Measurements from ENCODE around the gene HLA-DOB. TPM values are rescaled to one million over a fixed set of nuclear protein-coding genes. Genes with fewer than 3 reads are reported as not detected.

The HLA-DOB gene
- total and polyA plus RNA-seq, 10 of the 15 experiments (the other 5 are each of a cell fraction or from before 2014, with no cell fraction given), result 27.4 to 79.1 (median 37.0) TPM

DNA sequence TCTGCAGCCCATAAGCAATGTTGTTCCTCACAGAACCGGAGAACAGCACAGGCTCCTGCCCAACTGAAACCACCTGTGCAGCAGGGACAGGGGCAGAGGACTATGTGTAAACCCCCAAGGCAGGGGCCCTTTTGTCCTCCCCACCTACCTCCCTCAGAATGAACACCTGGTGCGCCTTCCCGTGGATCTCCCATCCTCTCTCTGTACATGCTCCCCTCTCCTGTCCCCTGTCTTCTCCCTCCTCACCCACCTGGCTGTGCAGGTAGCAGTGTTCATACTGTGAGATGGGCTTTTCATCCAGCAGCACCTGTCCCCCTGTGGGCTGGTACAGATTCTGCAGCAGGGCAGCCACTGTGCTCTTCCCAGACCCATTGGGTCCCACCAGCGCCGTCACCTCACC is 13.2 kb upstream of the HLA-DOB start:
- CTCF ChIA-PET, result no interaction called here
- ATAC-seq, result no peak

More for the DNA sequence above, 13.2 kb upstream of the HLA-DOB start:
- Histone ChIP-seq H2AFZ (ENCODE audit: control insufficient read depth, low read depth, low read length) (no peak overlapping the region), H4K20me1 (ENCODE audit: control insufficient read depth, insufficient read depth) (no peaks in the 10 kb centered on the region), H3K4me2 (ENCODE audit: control insufficient read depth, insufficient read depth) (no peak overlapping the region), H3K27me3 (replicated peaks in 1 of 2; ENCODE audit: control insufficient read depth in 2 of 2, insufficient read depth in 2 of 2, low read length in 1 of 2) (no peaks in the 10 kb centered on the region), H3K4me3 (no peak overlapping the region), H3K9me3 (replicated peaks; ENCODE audit: control insufficient read depth, insufficient read depth, low read length) (no peaks in the 10 kb centered on the region; the same call in 2 of the 3 replicates), H3K27ac (ENCODE audit: control insufficient read depth, insufficient read depth) (no peak overlapping the region), H3K79me2 (ENCODE audit: control insufficient read depth, insufficient read depth, low read length) (peaks cover 5% of the 10 kb centered on the region), H3K36me3 (ENCODE audit: control insufficient read depth in 2 of 2, insufficient read depth in 2 of 2, low read length in 1 of 2) (peaks cover 9 to 50% of the 10 kb centered on the region in 2 experiments), H3K4me1 (ENCODE audit: control insufficient read depth, insufficient read depth, low read length) (peaks cover 8% of the 10 kb centered on the region; the same call in 1 of the 2 replicates), H3K9ac (ENCODE audit: control insufficient read depth, insufficient read depth, low read length) (no peak overlapping the region)
- no peak for DNase-seq (ENCODE audit: low read depth, low spot score)
- intact Hi-C loops (cut with micrococcal nuclease; ENCODE audit: unreplicated experiment), result no loop called here
- ChIA-PET POLR2A (no interaction called here), SMC1A (ENCODE audit: uncharacterized antibody, unreplicated experiment) (no interaction called here), RAD21 (ENCODE audit: unreplicated experiment) (no interaction called here)
- no peak for FAIRE-seq
- in situ Hi-C loops (cut with MboI), result no loop called here
- BruUV-seq (replicated peaks), result no TSS peak
- WGBS (ENCODE audit: insufficient coverage, insufficient replicate concordance, low lambda C conversion rate, missing lambda C conversion rate), result 98% methylated on average over 5 of the region's 5 CpGs
- TF ChIP-seq CREB1 (IDR thresholded peaks at IDR 0.05; ENCODE audit: low read depth), result no peak
- TF ChIP-seq BCL11A (IDR thresholded peaks at IDR 0.05; ENCODE audit: low read depth, low read length), result no peak
- TF ChIP-seq SMC3 (IDR thresholded peaks at IDR 0.05; ENCODE audit: borderline replicate concordance, low read length), result no peak
- TF ChIP-seq SUPT20H (IDR thresholded peaks at IDR 0.05; ENCODE audit: borderline replicate concordance, control insufficient read depth, low read depth, low read length), result no peak
- TF ChIP-seq, protein P1, sequence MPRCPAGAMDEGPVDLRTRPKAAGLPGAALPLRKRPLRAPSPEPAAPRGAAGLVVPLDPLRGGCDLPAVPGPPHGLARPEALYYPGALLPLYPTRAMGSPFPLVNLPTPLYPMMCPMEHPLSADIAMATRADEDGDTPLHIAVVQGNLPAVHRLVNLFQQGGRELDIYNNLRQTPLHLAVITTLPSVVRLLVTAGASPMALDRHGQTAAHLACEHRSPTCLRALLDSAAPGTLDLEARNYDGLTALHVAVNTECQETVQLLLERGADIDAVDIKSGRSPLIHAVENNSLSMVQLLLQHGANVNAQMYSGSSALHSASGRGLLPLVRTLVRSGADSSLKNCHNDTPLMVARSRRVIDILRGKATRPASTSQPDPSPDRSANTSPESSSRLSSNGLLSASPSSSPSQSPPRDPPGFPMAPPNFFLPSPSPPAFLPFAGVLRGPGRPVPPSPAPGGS (IDR thresholded peaks at IDR 0.05; ENCODE audit: borderline replicate concordance, insufficient read depth, low read depth, low read length, poor library complexity, severe bottlenecking), result no peak
- TF ChIP-seq, protein P2, sequence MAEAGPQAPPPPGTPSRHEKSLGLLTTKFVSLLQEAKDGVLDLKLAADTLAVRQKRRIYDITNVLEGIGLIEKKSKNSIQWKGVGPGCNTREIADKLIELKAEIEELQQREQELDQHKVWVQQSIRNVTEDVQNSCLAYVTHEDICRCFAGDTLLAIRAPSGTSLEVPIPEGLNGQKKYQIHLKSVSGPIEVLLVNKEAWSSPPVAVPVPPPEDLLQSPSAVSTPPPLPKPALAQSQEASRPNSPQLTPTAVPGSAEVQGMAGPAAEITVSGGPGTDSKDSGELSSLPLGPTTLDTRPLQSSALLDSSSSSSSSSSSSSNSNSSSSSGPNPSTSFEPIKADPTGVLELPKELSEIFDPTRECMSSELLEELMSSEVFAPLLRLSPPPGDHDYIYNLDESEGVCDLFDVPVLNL (IDR thresholded peaks at IDR 0.05; ENCODE audit: low read depth, low read length), result no peak
- no peak for TF ChIP-seq SREBF2 (IDR thresholded peaks at IDR 0.05; ENCODE audit: low read length)
- TF ChIP-seq RBBP5 (conservative IDR thresholded peaks at IDR 0.05), result no peak
- no peak for TF ChIP-seq TBL1XR1 (IDR thresholded peaks at IDR 0.05; ENCODE audit: low read depth, low read length)
- TF ChIP-seq, protein P3, sequence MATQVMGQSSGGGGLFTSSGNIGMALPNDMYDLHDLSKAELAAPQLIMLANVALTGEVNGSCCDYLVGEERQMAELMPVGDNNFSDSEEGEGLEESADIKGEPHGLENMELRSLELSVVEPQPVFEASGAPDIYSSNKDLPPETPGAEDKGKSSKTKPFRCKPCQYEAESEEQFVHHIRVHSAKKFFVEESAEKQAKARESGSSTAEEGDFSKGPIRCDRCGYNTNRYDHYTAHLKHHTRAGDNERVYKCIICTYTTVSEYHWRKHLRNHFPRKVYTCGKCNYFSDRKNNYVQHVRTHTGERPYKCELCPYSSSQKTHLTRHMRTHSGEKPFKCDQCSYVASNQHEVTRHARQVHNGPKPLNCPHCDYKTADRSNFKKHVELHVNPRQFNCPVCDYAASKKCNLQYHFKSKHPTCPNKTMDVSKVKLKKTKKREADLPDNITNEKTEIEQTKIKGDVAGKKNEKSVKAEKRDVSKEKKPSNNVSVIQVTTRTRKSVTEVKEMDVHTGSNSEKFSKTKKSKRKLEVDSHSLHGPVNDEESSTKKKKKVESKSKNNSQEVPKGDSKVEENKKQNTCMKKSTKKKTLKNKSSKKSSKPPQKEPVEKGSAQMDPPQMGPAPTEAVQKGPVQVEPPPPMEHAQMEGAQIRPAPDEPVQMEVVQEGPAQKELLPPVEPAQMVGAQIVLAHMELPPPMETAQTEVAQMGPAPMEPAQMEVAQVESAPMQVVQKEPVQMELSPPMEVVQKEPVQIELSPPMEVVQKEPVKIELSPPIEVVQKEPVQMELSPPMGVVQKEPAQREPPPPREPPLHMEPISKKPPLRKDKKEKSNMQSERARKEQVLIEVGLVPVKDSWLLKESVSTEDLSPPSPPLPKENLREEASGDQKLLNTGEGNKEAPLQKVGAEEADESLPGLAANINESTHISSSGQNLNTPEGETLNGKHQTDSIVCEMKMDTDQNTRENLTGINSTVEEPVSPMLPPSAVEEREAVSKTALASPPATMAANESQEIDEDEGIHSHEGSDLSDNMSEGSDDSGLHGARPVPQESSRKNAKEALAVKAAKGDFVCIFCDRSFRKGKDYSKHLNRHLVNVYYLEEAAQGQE (IDR thresholded peaks at IDR 0.05; ENCODE audit: low read depth, low read length), result no peak
- TF ChIP-seq, protein P4, sequence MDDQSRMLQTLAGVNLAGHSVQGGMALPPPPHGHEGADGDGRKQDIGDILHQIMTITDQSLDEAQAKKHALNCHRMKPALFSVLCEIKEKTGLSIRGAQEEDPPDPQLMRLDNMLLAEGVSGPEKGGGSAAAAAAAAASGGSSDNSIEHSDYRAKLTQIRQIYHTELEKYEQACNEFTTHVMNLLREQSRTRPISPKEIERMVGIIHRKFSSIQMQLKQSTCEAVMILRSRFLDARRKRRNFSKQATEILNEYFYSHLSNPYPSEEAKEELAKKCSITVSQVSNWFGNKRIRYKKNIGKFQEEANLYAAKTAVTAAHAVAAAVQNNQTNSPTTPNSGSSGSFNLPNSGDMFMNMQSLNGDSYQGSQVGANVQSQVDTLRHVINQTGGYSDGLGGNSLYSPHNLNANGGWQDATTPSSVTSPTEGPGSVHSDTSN (IDR thresholded peaks at IDR 0.05; ENCODE audit: insufficient replicate concordance, low read depth, low read length), result no peak
- no peak for TF ChIP-seq RFX5 (IDR thresholded peaks at IDR 0.05; ENCODE audit: low read depth, low read length)
- no peak for TF ChIP-seq ZNF24 (IDR thresholded peaks at IDR 0.05)
- TF ChIP-seq YBX1 (IDR thresholded peaks at IDR 0.05), result no peak

Measured in GM12878 (cell line).